ENCODE results near the gene DYNC1H1. TPM values are rescaled to one million over a fixed set of nuclear protein-coding genes. Genes with fewer than 3 reads are reported as not detected.

DYNC1H1 gene
- total and polyA plus RNA-seq, 2 experiments from 2014 or later = 179 to 635 TPM

DNA sequence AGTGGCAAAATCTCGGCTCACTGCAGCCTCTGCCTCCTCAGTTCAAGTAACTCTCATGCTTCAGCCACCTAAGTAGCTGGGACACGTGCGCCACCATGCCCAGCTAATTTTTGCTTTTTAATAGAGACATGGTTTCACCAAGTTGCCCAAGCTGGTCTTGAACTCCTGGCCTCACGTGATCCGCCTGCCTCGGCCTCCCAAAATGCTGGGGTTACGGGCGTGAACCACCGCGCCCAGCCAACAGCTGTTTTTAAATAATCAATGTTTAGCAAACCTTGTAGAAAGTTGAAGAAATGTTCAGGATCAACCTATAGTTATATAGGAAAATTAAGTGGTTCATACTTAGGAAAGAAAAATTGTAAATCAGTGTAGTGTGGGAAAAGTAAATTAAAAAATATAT lies 128.4 kb downstream of the DYNC1H1 start (continued):
- TF ChIP-seq, protein P1, sequence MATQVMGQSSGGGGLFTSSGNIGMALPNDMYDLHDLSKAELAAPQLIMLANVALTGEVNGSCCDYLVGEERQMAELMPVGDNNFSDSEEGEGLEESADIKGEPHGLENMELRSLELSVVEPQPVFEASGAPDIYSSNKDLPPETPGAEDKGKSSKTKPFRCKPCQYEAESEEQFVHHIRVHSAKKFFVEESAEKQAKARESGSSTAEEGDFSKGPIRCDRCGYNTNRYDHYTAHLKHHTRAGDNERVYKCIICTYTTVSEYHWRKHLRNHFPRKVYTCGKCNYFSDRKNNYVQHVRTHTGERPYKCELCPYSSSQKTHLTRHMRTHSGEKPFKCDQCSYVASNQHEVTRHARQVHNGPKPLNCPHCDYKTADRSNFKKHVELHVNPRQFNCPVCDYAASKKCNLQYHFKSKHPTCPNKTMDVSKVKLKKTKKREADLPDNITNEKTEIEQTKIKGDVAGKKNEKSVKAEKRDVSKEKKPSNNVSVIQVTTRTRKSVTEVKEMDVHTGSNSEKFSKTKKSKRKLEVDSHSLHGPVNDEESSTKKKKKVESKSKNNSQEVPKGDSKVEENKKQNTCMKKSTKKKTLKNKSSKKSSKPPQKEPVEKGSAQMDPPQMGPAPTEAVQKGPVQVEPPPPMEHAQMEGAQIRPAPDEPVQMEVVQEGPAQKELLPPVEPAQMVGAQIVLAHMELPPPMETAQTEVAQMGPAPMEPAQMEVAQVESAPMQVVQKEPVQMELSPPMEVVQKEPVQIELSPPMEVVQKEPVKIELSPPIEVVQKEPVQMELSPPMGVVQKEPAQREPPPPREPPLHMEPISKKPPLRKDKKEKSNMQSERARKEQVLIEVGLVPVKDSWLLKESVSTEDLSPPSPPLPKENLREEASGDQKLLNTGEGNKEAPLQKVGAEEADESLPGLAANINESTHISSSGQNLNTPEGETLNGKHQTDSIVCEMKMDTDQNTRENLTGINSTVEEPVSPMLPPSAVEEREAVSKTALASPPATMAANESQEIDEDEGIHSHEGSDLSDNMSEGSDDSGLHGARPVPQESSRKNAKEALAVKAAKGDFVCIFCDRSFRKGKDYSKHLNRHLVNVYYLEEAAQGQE (IDR thresholded peaks at IDR 0.05; ENCODE audit: unreplicated experiment) = no peak

DNA sequence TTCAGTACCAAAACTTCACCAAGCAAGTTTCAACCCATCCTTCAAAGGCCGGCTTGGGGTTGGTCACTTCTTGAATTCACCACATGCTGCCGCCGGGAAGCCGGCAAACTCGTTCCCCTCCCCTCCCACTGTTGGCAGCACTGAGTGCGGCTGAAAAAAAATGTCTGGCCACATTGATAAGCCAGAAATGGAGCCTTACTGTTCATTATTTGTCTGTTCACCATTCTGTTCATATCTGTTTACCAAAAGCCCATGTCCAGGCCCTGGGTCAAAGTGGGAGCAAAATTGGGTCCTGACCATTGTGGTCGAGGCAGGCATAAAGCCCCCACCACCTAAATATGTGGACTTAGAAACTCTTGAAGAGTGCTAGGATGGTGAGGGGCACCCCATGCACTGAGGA lies 129.7 kb downstream of the DYNC1H1 start:
- Histone ChIP-seq H3K4me3 (no peak overlapping the region), H3K27me3 (ENCODE audit: insufficient read depth) (no peaks in the 10 kb centered on the region), H3K4me1 (ENCODE audit: insufficient read depth) (peaks cover 11% of the 10 kb centered on the region), H3K79me2 (replicated peaks; ENCODE audit: insufficient read depth) (no peaks in the 10 kb centered on the region), H3F3A (replicated peaks; ENCODE audit: low read depth) (peaks cover 5% of the 10 kb centered on the region), H3K36me3 (ENCODE audit: insufficient read depth) (no peaks in the 10 kb centered on the region), H3K27ac (ENCODE audit: low read depth) (no peak overlapping the region), H2AFZ (no peak overlapping the region), H4K20me1 (replicated peaks; ENCODE audit: insufficient read depth) (no peaks in the 10 kb centered on the region), H3K9me2 (ENCODE audit: insufficient read depth) (no peaks in the 10 kb centered on the region), H3K4me2 (no peak overlapping the region)
- H3K27ac Mint-ChIP-seq = no peak overlapping the region
- peaks cover 9% of the 10 kb centered on the region for H3K36me3 Mint-ChIP-seq (ENCODE audit: low read depth)
- H3K9me3 Mint-ChIP-seq = peaks cover 4% of the 10 kb centered on the region; the same call in 2 of the 3 replicates
- DNase-seq (ENCODE audit: low spot score) (peak; percentile 50), ATAC-seq (peak; percentile 7; the same call in 1 of the 3 replicates)
- peaks cover 20% of the 10 kb centered on the region for H3K27me3 Mint-ChIP-seq (ENCODE audit: insufficient read depth, low read depth, poor library complexity)
- H3K4me1 Mint-ChIP-seq = peaks cover 38% of the 10 kb centered on the region
- no peak overlapping the region for H3K4me3 Mint-ChIP-seq
- TF ChIP-seq ZNF331 (CRISPR knock-in tag; IDR thresholded peaks at IDR 0.05; ENCODE audit: low read depth) (no peak), NANOG (IDR thresholded peaks at IDR 0.05; ENCODE audit: borderline replicate concordance) (no peak), POLR2AphosphoS5 (IDR thresholded peaks at IDR 0.05; ENCODE audit: low read depth) (no peak), EZH2phosphoT487 (IDR thresholded peaks at IDR 0.05; ENCODE audit: unreplicated experiment) (no peak), EZH2 (IDR thresholded peaks at IDR 0.05; ENCODE audit: low read depth, unreplicated experiment) (no peak), STAT1 (IDR thresholded peaks at IDR 0.05; ENCODE audit: unreplicated experiment) (no peak)
- TF ChIP-seq, protein P1 (IDR thresholded peaks at IDR 0.05; ENCODE audit: unreplicated experiment) = no peak
- TF ChIP-seq, protein P2, sequence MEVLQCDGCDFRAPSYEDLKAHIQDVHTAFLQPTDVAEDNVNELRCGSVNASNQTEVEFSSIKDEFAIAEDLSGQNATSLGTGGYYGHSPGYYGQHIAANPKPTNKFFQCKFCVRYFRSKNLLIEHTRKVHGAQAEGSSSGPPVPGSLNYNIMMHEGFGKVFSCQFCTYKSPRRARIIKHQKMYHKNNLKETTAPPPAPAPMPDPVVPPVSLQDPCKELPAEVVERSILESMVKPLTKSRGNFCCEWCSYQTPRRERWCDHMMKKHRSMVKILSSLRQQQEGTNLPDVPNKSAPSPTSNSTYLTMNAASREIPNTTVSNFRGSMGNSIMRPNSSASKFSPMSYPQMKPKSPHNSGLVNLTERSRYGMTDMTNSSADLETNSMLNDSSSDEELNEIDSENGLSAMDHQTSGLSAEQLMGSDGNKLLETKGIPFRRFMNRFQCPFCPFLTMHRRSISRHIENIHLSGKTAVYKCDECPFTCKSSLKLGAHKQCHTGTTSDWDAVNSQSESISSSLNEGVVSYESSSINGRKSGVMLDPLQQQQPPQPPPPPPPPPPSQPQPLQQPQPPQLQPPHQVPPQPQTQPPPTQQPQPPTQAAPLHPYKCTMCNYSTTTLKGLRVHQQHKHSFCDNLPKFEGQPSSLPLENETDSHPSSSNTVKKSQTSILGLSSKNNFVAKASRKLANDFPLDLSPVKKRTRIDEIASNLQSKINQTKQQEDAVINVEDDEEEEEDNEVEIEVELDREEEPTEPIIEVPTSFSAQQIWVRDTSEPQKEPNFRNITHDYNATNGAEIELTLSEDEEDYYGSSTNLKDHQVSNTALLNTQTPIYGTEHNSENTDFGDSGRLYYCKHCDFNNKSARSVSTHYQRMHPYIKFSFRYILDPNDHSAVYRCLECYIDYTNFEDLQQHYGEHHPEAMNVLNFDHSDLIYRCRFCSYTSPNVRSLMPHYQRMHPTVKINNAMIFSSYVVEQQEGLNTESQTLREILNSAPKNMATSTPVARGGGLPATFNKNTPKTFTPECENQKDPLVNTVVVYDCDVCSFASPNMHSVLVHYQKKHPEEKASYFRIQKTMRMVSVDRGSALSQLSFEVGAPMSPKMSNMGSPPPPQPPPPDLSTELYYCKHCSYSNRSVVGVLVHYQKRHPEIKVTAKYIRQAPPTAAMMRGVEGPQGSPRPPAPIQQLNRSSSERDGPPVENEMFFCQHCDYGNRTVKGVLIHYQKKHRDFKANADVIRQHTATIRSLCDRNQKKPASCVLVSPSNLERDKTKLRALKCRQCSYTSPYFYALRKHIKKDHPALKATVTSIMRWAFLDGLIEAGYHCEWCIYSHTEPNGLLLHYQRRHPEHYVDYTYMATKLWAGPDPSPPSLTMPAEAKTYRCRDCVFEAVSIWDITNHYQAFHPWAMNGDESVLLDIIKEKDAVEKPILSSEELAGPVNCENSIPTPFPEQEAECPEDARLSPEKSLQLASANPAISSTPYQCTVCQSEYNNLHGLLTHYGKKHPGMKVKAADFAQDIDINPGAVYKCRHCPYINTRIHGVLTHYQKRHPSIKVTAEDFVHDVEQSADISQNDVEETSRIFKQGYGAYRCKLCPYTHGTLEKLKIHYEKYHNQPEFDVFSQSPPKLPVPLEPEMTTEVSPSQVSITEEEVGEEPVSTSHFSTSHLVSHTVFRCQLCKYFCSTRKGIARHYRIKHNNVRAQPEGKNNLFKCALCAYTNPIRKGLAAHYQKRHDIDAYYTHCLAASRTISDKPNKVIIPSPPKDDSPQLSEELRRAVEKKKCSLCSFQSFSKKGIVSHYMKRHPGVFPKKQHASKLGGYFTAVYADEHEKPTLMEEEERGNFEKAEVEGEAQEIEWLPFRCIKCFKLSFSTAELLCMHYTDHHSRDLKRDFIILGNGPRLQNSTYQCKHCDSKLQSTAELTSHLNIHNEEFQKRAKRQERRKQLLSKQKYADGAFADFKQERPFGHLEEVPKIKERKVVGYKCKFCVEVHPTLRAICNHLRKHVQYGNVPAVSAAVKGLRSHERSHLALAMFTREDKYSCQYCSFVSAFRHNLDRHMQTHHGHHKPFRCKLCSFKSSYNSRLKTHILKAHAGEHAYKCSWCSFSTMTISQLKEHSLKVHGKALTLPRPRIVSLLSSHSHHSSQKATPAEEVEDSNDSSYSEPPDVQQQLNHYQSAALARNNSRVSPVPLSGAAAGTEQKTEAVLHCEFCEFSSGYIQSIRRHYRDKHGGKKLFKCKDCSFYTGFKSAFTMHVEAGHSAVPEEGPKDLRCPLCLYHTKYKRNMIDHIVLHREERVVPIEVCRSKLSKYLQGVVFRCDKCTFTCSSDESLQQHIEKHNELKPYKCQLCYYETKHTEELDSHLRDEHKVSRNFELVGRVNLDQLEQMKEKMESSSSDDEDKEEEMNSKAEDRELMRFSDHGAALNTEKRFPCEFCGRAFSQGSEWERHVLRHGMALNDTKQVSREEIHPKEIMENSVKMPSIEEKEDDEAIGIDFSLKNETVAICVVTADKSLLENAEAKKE (CRISPR knock-in tag; IDR thresholded peaks at IDR 0.05) = no peak
- TF ChIP-seq, protein P3, sequence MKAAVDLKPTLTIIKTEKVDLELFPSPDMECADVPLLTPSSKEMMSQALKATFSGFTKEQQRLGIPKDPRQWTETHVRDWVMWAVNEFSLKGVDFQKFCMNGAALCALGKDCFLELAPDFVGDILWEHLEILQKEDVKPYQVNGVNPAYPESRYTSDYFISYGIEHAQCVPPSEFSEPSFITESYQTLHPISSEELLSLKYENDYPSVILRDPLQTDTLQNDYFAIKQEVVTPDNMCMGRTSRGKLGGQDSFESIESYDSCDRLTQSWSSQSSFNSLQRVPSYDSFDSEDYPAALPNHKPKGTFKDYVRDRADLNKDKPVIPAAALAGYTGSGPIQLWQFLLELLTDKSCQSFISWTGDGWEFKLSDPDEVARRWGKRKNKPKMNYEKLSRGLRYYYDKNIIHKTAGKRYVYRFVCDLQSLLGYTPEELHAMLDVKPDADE (IDR thresholded peaks at IDR 0.05) = no peak
